Stimulated activated CD8-positive, alpha-beta memory T cell treated with anti-CD3 and anti-CD28 coated beads, Interleukin-12 subunit alpha, Interleukin-12 subunit beta, amount 100 ng/mL, for 24 hours (primary cell): ENCODE data around the gene OSGEP.

ENCODE experiments used
- DNase-seq: peaks from one replicate; pipeline ENCODE4 v3.0.0-alpha.2; 2020; ENCODE audit errors: extremely low read depth

OSGEP gene

GRCh38 chr14:20397511-20397910, 57.1 kb downstream of the OSGEP start:
- no peak for DNase-seq
